ENCODE measurements around the gene CLIC3.

CLIC3 gene

DNA sequence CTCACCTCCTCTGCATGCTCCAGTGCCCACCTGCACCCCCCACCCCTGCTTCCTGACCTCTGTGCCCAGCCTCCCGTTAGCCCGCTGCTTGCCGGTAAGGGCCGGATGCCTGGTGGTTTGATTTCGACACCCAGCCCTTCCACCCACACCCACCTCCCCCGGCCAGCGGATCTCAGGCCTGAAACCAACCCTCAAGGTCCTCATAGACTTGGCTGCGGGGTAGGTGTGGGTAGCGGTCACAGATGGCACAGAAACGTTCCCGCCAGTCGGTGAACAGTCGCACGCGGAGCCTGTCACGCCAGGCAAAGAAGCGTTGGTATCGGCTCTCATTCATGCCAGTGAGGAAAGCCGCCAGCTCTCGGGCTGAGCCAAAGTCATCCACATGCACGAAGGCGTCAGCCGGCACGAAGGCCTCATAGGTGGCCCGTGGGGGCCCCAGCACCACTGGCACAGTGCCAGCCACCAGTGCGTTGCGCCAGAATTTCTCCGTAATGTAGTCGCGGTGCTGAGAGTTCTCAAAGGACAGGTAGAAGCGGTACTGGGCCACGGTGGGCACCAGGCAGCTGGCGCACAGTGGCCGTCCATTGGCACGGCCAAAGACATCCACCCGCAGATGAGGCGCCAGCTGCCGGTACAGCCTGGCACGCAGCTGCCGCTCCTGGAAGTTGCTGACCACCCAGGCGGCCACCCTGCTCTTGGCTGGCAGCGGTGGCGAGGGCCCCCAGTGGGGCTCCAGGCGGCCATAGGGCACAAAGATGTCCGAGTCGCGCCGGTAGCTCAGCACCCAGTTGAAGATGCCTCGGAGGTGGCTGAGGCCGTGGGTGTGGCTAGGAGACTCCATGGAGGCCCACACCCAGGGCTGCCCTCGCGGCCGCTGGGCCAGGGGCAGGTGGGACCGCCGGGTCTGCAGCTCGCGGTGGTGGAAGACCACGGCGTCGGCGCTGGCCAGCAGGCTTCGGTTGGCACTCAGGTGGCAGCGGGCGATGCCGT lies 34.5 kb upstream of the CLIC3 start:
- no peak for DNase-seq (ENCODE audit: low read depth)

GRCh38 chr9:137030006-137030405 lies 33.6 kb upstream of the CLIC3 start:
- no peak for DNase-seq (ENCODE audit: low read depth)

DNA sequence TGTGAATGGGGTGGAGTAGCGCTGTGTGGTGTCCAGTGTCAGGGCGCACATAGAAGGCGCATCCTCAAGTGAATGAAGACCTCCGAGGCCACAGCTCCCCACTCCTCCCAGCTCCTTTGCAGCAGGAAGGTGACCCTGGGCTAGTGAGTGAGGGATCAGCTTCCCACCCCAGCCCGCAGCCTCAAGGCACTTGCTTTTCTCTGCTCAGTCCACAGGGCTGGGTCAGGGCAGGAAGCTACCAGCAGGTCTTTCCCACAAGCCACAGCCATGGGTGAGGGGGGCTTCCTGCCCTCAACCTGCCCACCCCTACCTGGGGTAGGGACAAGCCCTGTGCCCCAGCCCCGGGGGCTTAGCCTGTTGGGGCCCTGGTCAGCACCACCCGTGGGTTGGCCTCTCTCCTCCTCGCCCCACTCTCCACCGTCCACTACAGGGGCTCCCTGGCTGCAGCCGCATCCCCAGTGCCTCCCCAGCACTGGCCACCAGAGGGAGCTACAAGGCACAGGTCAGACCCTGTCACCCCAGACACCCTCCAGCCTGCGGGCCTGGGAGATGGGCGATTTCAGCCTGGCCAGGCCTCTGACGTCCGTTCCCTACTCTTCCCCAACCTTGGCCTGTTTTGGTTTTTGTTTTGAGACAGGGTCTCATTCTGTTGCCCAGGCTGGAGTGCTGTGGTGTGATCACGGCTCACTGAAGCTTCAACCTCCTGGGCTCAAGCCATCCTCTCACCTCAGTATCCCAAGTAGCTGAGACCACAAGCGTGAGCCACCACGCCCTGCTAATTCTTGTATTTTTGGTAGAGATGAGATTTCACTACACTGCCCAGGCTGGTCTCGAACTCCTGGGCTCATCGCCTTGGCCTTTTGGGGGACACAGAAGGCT lies 32.9 kb upstream of the CLIC3 start:
- DNase-seq (ENCODE audit: low read depth): peak; percentile 58

GRCh38 chr9:137028263-137029057 lies 32.1 kb upstream of the CLIC3 start:
- DNase-seq (ENCODE audit: low read depth): peak; percentile 44

DNA sequence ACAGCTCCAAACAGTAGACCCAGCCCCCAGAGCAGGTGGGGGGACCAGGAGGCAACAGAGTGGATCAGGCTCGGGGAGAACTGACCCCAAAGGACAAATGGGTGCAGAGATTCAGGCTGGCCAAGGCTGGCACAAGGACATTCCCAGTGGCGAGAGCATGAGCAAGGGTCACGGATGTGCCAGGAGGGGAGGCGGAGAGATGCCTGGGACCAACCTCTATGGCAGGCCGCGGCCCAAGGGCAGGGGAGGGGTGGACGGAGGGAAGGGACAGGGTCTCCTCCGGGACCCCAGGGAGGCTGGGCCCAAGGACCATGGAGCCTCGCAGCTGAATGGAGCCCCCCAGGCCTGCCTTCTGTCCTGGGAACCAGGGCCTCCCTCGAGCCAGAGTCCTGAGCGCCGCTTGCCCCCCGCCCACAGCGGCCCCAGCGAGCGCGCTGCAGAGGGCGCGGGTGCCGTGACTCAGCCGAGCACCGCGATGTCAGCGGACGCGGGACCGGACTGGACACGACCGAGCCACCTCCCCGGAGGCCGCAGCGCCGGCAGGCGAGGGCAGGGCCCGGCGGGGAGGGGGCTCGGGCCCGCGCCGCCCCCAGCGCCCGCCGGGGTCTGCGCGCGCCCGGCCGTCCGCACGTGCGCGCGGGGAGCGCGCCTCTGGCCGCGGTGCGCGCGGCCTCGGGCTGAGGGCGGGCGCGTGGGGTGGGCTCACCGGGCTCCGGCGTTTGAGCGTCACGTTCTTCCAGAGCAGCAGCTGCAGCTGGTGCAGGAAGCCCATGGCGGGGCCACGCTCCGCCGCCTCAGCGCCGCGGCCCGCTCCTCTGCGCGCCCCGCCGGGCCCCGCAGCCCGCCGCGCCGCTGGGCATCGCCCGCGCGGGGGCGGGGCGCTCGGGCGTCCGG lies 31.2 kb upstream of the CLIC3 start, which contains the start of gene ABCA2:
Gene ABCA2, minus strand, starts transcription at position 869 of the 894 bp plus-strand sequence. Its CDS starts 97 bp downstream, at position 772.
- no peak for DNase-seq (ENCODE audit: low read depth)

DNA sequence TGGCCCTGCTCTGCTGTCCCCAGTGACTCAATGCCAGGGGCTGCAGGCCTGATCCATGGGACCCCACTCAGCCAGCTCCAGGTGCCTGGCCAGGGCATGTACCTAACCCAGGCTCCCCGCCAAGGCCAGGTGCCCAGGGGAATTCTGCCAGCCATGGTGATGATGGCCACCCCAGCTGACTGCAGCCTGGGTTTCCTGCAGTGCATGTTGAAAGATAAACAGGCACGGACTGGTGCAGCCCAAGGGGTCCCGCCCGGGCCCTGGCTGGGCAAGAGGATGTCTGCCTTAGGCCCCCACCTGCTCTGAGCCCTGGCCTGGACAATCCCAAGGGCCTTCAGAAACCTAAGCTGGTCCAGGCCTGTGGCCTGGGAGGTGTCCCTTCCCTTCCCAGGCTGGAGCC lies 30.5 kb upstream of the CLIC3 start:
- no peak for DNase-seq (ENCODE audit: low read depth)

DNA sequence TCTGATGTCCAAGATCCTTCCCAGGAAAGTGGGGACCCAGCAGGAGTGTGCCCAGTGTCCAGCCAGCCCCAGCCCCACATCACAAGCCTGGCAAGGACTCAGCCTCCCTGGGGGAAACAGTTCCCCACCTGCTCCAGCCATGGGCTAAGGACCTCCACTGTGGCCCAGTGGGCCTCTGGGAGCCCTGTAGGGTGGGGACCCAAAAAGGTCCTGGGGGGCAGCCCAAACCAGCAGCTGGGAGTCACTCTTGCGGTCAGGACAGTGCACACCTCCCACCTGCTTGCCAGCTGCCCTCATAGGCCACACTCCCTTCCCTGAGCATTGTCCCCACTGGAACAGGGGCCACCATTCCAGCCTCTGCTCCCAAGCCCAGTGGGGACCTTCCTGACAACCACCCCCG lies 30.0 kb upstream of the CLIC3 start:
- DNase-seq (ENCODE audit: low read depth): no peak

DNA sequence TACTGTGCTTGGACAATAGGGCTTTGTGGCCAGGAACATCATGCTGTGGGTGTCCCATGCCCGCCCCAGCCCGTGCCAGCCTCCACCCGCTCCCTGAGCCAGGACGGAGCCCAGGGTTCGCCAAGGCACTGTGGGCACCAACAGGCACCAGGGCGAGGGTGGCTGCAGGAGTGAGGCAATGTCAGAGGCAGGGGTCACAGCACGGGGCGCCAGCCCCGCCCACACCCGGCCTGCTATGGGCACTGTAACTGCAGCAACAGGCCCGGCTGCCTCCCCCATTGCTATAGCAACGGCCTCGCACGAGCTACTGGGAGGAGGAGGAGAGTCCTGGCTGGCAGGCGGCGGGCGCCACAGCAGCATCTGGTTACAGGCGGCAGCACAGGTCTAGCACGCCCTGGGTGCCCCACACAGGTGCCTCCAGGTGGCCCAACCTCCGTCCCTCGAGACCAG lies 29.2 kb upstream of the CLIC3 start:
- DNase-seq (ENCODE audit: low read depth): no peak

- no peak for DNase-seq (ENCODE audit: low read depth)
Observed at GRCh38 chr9:137023583-137023991, 27.2 kb upstream of the CLIC3 start.

DNA sequence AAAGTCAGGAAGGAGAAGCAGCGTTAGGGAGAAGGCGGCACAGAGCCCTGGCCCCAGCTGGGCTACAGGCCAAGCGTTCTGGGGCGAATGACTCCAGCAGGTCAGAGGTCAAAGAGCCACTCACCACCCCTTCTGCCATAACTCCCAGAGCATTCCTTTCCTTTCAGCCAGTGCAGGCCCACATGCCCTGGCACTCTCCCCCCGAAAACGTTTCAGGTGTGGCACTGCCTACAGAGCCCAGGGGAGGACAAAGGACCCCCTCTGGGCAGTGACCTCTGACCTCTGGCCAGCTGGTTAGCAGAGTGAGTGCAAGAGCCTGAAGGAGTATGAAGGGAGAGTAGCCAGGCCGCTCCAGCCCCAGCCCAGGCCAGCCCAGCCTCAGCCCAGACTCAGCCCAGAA lies 26.8 kb upstream of the CLIC3 start:
- DNase-seq (ENCODE audit: low read depth): no peak

DNA sequence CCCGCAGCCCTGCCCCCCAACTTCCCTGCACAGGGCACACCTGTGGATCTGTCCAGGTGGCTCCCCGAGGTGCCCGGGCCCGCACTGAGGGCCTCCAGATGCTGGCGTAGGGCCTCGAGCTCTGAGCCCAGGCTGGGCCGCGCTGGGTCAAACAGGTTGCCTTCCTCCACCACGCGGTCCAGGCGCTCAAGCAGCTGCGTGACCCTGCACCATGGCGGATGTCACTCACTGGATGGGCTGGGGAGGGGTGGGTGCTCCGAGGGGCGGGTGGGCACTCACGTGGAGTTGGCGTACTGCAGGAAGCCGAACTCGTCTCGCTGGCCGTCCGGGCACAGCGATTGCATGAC lies 26.3 kb upstream of the CLIC3 start:
- DNase-seq (ENCODE audit: low read depth): no peak

DNA sequence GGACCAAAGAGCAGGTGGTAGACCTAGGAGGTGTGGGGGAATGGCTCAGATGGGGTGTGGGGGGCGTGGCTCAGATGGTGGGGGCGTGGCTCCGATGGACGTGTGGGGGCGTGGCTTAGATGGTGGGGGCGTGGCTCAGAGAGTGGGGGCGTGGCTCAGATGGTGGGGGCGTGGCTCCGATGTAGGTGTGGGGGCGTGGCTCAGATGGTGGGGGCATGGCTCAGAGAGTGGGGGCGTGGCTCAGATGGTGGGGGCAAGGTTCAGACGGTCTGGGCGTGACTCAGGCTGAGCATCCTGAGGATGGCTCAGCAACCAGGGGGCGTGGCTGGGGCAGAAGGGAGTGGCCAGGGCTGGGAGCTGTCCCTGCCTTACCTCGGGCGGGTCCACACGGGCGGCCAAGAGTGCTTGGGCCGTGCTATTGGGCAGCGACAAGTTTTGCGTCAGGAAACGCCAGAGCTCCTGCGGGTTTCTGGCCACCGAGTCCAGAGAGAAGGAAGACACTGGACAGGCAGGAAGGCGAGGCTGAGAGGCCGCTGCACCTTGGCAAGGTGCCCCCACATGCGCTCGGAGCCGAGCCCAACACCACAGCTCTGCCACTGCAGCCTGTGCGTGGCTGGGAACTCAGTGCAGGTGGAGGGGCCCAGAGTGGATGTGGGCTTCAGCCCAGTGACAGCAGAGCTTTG lies 25.8 kb upstream of the CLIC3 start:
- DNase-seq (ENCODE audit: low read depth): peak; percentile 37

DNA sequence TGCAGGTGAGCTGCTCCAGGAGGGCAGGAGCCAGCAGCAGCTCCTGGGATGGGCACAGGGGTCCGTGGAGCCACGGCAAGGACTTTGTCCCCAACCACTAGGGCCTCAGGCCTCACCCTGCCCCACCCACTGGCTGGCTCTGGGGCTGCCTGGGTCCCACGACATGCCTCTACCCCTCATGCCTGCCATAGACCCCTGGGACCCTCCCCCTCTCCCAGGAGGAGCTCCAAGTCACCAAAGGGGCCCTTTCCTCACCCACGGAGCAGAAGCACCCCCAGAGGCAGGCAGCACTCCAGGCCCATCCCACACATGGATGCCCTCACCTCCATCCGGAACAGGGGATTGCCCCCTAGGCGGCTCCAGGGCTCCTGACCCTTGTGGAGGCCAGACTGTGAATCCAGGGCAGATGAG lies 25.2 kb upstream of the CLIC3 start:
- DNase-seq (ENCODE audit: low read depth): no peak

GRCh38 chr9:137020771-137021567 lies 24.6 kb upstream of the CLIC3 start:
- no peak for DNase-seq (ENCODE audit: low read depth)

DNA sequence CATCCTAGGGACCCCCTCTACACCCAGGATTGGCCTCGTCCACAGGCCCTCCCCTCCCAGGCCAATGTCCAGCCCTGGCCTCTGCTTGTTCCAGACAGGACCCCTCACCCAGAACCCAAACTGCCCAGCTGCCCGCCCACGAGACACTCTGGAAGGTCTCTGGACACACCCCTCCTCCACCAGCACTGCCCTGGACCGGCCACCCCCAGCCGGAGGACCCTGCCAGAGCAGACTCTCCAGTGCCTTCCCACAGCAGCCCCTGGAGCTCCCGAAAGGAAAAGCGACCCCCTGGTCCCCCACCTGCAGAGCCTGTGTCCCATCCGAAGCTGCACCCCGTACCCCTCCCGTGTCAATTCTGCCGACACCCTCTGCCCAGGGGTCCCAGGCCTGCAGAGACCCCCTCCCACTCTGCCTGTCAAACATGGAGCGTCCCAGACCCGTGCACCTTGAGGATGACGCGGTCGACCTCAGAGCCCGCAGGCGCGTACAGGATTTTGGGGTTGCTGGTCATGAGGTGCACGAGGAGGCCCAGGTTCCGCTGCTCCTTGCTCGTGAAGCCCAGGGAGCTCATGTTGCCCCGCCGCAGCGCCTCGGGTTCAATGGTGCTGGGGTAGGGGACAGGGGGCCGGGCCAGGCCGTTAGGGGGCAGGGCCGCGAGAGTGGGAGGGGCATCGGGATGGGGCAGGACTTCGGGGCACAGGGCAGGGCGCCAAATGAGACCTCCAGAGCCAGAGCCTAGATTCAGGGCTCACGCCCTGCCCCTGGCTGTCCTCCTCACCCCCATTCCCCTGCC lies 23.7 kb upstream of the CLIC3 start:
- DNase-seq (ENCODE audit: low read depth): no peak

- DNase-seq (ENCODE audit: low read depth): no peak
Observed at GRCh38 chr9:137018761-137019559, 22.6 kb upstream of the CLIC3 start.

GRCh38 chr9:137017791-137018497 lies 21.6 kb upstream of the CLIC3 start:
- no peak for DNase-seq (ENCODE audit: low read depth)

All from stimulated activated CD8-positive, alpha-beta memory T cell treated with anti-CD3 and anti-CD28 coated beads, Interleukin-15, amount 100 ng/mL, for 24 hours (primary cell).